Endothelial cell of umbilical vein (primary cell): Measurements from ENCODE around the gene NHERF2. TPM values are rescaled to one million over a fixed set of nuclear protein-coding genes. Genes with fewer than 3 reads are reported as not detected.
"Not testable (repeated sequence)": the region's sequence is repeated elsewhere in the genome, so short reads cannot be mapped to it uniquely, and the experiment has no call there.

ENCODE experiments used
- BruUV-seq: library from RNA; stranded (reverse); fragments of 400-500 nt; replicated peaks from 2 replicates; lab custom pipeline; 2021; lab: Mats Ljungman, UMichigan
- CTCF ChIA-PET: fragments of 300-600, 350-600 bp; sonication (Branson Sonifier 250); formaldehyde crosslinking; loops from one replicate; lab custom pipeline; 2021; ENCODE audit warnings: antibody characterized with exemption, inconsistent platforms; lab: Charles Lee
- POLR2A ChIA-PET: fragments of 300-600, 350-600 bp; sonication (Branson Sonifier 250); formaldehyde crosslinking; loops from one replicate; lab custom pipeline; 2021; ENCODE audit warnings: antibody characterized with exemption, inconsistent platforms; lab: Charles Lee
- DNase-seq: peaks from one replicate; pipeline ENCODE4 v3.0.0-alpha.2; 2011; ENCODE audit warnings: low read depth, low spot score
- FAIRE-seq: peaks from 2 replicates; lab custom pipeline; 2011; peaks lifted over from hg19 to GRCh38; lab: Jason Lieb, UNC
- H2AFZ ChIP-seq: 2 replicates; pipeline ENCODE4 v1.6.0; 2012; ENCODE audit warnings: low read depth, low read length, control low read depth, inconsistent platforms
- H3K27ac ChIP-seq: 2 replicates; pipeline ENCODE4 v1.5.1; 2011; ENCODE audit warnings: low read depth, mild to moderate bottlenecking, control low read depth, low read length, moderate library complexity; ENCODE audit not compliant: insufficient read depth
- H3K27me3 ChIP-seq, 2 experiments: 2 replicates each; pipeline versions ENCODE4 v1.6.0 to v1.6.1; 2011; ENCODE audit warnings: low read length in 2 of 2, mixed read lengths in 1 of 2; ENCODE audit not compliant: control insufficient read depth in 2 of 2, insufficient read depth in 2 of 2
- H3K36me3 ChIP-seq, 2 experiments: 2 replicates in 1 of 2; 3 replicates in 1 of 2; pipeline ENCODE4 v1.5.1; 2011; ENCODE audit warnings: low read length in 2 of 2, mild to moderate bottlenecking in 1 of 2, moderate library complexity in 1 of 2; ENCODE audit not compliant: control insufficient read depth in 2 of 2, insufficient read depth in 2 of 2; ENCODE audit errors: extremely low read depth in 1 of 2
- H3K4me1 ChIP-seq: 3 replicates; pipeline ENCODE4 v1.5.1; 2011; ENCODE audit warnings: mild to moderate bottlenecking, low read length; ENCODE audit not compliant: control insufficient read depth, insufficient read depth; ENCODE audit errors: extremely low read depth
- H3K4me2 ChIP-seq: 2 replicates; pipeline ENCODE4 v1.6.1; 2011; ENCODE audit warnings: low read length, control low read depth, mixed read lengths; ENCODE audit not compliant: insufficient read depth
- H3K4me3 ChIP-seq, 3 experiments: fragments of 200-600 bp in 1 of 3; sonication (generic), shearing (Covaris generic) in 1 of 3; replicated peaks in 1 of 3; 2 replicates each; pipeline ENCODE4 v1.5.1; 2011 to 2016; ENCODE audit warnings: control low read depth in 3 of 3, low read length in 3 of 3, mild to moderate bottlenecking in 2 of 3, inconsistent platforms in 1 of 3, low read depth in 1 of 3, moderate library complexity in 1 of 3; ENCODE audit not compliant: insufficient read depth in 1 of 3
- H3K79me2 ChIP-seq: 2 replicates; pipeline ENCODE4 v1.6.0; 2012; ENCODE audit warnings: low read length, inconsistent platforms; ENCODE audit not compliant: control insufficient read depth, insufficient read depth
- H3K9ac ChIP-seq: replicated peaks from 2 replicates; pipeline ENCODE3; 2011; ENCODE audit warnings: low read length, control low read depth; ENCODE audit not compliant: insufficient read depth; ENCODE audit errors: extremely low read depth
- H3K9me1 ChIP-seq: replicated peaks from 3 replicates; pipeline ENCODE4 v1.6.0; 2011; ENCODE audit warnings: mild to moderate bottlenecking, low read length; ENCODE audit not compliant: control insufficient read depth, insufficient read depth; ENCODE audit errors: extremely low read depth
- H3K9me3 ChIP-seq: replicated peaks from 2 replicates; pipeline ENCODE4 v1.5.1; 2012; ENCODE audit warnings: low read length, inconsistent platforms; ENCODE audit not compliant: control insufficient read depth, insufficient read depth
- H4K20me1 ChIP-seq: replicated peaks from 2 replicates; pipeline ENCODE3; 2011; ENCODE audit warnings: mild to moderate bottlenecking, low read length; ENCODE audit not compliant: control insufficient read depth, insufficient read depth; ENCODE audit errors: extremely low read depth
- GATA2 ChIP-seq: IDR thresholded peaks from 2 replicates; pipeline ENCODE4 v1.7.0; 2011; ENCODE audit warnings: low read depth, mild to moderate bottlenecking, moderate library complexity, mixed read lengths, low read length; ENCODE audit not compliant: insufficient read length, insufficient read depth
- MYC ChIP-seq: IDR thresholded peaks from one replicate; pipeline ENCODE4 v1.6.1; 2011; ENCODE audit warnings: mild to moderate bottlenecking, low read depth, low read length
- POLR2AphosphoS5 ChIP-seq: IDR thresholded peaks from 2 replicates; pipeline ENCODE4 v1.6.1; 2012; ENCODE audit warnings: low read depth, mild to moderate bottlenecking, control low read depth, low read length, moderate library complexity; ENCODE audit not compliant: insufficient read depth
- dilution Hi-C: fragments of 300-500 bp; cut with MboI; formaldehyde crosslinking; loops from one replicate; pipeline ENCODE4 v1.15.0; 2019; ENCODE audit warnings: low sequenced_read_pairs; ENCODE audit not compliant: extremely low pct_ligation_motif_present
- intact Hi-C: fragments of 100-400 bp; cut with micrococcal nuclease; formaldehyde crosslinking; loops from one replicate; pipeline ENCODE4 v1.10.0; 2022
- polyA plus RNA-seq, 4 experiments: library from polyadenylated mRNA; depleted of rRNA in 3 of 4; stranded (reverse) in 3 of 4; unstranded in 1 of 4; fragments of >200 nt; gene quantifications; 2 replicates each; pipeline versions ENCODE4 v1.2.1 to v1.2.3, GENCODE V29; 2011 to 2012; ENCODE audit warnings: missing spikeins in 1 of 4
- total RNA-seq: library from RNA; stranded (reverse); gene quantifications from 2 replicates; pipeline ENCODE4 v1.2.3, GENCODE V29; 2021

The NHERF2 gene
- total and polyA plus RNA-seq, 2 donors (not counting 3 experiments of a cell fraction or from before 2014, with no cell fraction given), result 65.2 to 71.2 TPM

DNA sequence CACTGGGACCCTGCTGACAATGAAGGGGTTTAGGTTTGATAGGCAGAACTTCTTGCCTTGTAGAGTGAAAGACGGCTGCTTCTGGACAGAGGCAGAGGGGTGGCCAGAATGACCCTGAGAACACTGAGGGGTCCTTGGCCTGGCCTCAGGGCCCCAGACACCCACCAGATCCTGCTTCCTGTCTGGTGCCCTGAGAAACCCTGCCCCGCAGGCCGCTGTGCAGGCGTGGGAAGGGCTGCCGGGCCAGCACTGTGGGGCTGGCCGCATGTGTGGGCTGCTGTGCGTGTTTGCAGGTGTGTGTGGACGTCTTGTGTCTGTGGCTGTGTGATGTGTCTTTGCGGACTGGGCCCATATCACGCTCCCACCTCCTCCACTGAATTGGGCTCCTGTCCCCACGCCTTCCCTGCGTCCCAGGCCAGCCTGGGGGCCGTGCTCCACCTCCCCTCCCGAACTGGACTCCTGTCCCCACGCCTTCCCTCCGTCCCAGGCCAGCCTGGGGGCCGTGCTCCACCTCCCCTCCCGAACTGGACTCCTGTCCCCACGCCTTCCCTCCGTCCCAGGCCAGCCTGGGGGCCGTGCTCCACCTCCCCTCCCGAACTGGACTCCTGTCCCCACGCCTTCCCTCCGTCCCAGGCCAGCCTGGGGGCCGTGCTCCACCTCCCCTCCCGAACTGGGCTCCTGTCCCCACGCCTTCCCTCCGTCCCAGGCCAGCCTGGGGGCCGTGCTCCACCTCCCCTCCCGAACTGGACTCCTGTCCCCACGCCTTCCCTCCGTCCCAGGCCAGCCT is 7.4 kb downstream of the NHERF2 start:
- dilution Hi-C loops (loop anchor here (25.0 kb wide), 1 partner anchor 128 kb away; the partner anchor contains the start of gene TRAF7), intact Hi-C loops (loop anchor here (1.0 kb wide), 1 partner anchor 13 kb away; the partner anchor contains the start of genes NTHL1 and TSC2)
- peak overlapping the region; percentile 77 for H3K27ac ChIP-seq
- not testable (repeated sequence) for BruUV-seq, DNase-seq, H4K20me1 ChIP-seq, FAIRE-seq, H3K9me1 ChIP-seq, H3K36me3 ChIP-seq, H3K27me3 ChIP-seq, H3K9me3 ChIP-seq
- peaks cover 10% of the 10 kb centered on the region for H3K79me2 ChIP-seq
- H3K9ac ChIP-seq, result peak overlapping the region; percentile 21
- POLR2A ChIA-PET, result interaction anchor here (1.2 kb wide), 1 partner anchor 121 kb away, joined by 4 read pairs; the partner anchor contains the start of gene TRAF7
- TF ChIP-seq POLR2AphosphoS5 (peak; percentile 10), MYC (peak; percentile 12)
- CTCF ChIA-PET, result interaction anchor here (1.6 to 3.6 kb wide), 4 partner anchors 10 to 22 kb away, joined by 4 to 21 read pairs (median 16); partner anchors contain the start of genes NTHL1 and TSC2
- H3K4me3 ChIP-seq, result peak overlapping the region in 1 of 3 experiments; percentile 15
- H2AFZ ChIP-seq, result peak overlapping the region; percentile 25
- H3K4me1 ChIP-seq, result peaks cover 49% of the 10 kb centered on the region
- H3K4me2 ChIP-seq, result peak overlapping the region; percentile 9

DNA sequence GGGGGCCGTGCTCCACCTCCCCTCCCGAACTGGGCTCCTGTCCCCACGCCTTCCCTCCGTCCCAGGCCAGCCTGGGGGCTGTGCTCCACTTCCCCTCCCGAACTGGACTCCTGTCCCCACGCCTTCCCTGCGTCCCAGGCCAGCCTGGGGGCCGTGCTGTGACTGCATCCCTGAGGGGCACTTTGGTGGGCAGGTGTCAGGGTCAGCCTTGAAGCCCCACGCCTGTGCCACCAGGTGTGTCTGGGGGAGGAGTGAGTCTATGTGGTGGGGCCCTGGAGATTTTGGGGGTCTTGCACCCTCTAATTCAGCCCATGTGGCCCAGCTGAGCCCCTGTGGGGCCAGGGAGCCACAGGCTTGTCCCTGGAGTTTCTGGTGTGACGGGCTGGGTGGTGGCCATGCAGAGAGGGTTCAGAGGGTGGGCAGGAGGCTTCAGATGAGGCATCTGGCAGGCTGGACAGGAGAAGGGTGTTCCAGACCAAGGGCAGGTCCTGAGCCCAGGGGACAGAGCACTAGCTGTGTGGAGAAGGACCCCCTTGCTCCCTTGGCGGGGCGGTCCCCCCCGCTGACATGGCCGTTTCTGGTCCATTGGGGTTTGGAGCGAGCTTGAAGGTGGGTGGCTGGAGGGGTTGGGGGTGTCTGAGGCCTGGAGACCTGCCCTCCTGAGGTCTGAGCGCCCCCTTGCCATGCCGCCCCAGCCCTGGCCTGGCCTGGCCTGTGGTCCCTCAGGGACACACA is 8.2 kb downstream of the NHERF2 start:
- no peak overlapping the region for H3K4me3 ChIP-seq
- no peaks in the 10 kb centered on the region for H3K27me3 ChIP-seq
- DNase-seq (no peak), FAIRE-seq (no peak)
- BruUV-seq, result no TSS peak
- intact Hi-C loops, result no loop called here
- H3K4me2 ChIP-seq, result no peak overlapping the region
- dilution Hi-C loops, result loop anchor here (25.0 kb wide), 1 partner anchor 127 kb away; the partner anchor contains the start of gene TRAF7
- no peaks in the 10 kb centered on the region for H4K20me1 ChIP-seq
- POLR2A ChIA-PET, result no interaction called here
- H3K27ac ChIP-seq, result no peak overlapping the region
- peaks cover 10% of the 10 kb centered on the region for H3K79me2 ChIP-seq
- no peaks in the 10 kb centered on the region for H3K9me1 ChIP-seq
- CTCF ChIA-PET, result interaction anchor here (1.0 to 1.7 kb wide), 3 partner anchors 12 to 106 kb away, joined by 3 to 6 read pairs (median 3); partner anchors contain the start of genes NTHL1 and TSC2
- H2AFZ ChIP-seq, result no peak overlapping the region
- no peaks in the 10 kb centered on the region for H3K9me3 ChIP-seq
- no peak overlapping the region for H3K9ac ChIP-seq
- H3K36me3 ChIP-seq, result peaks cover 0 to 10% of the 10 kb centered on the region in 2 experiments
- H3K4me1 ChIP-seq, result peaks cover 49% of the 10 kb centered on the region
- TF ChIP-seq GATA2, result no peak
